Urinary bladder (tissue), 4 donors: ENCODE results near the gene IFRD2. TPM values are rescaled to one million over a fixed set of nuclear protein-coding genes. Genes with fewer than 3 reads are reported as not detected.
"Not testable (repeated sequence)": the region's sequence is repeated elsewhere in the genome, so short reads cannot be mapped to it uniquely, and the experiment has no call there.

Experiments used
- DNase-seq: peaks from one replicate; pipeline ENCODE4 v3.0.0-alpha.2; 2015; ENCODE audit errors: extremely low spot score
- H3K27ac ChIP-seq: one replicate; pipeline ENCODE4 v1.5.1; 2013; ENCODE audit warnings: low read depth, mild to moderate bottlenecking, moderate library complexity
- H3K36me3 ChIP-seq: one replicate; pipeline ENCODE4 v1.6.1; 2013; ENCODE audit warnings: mild to moderate bottlenecking, moderate library complexity; ENCODE audit not compliant: insufficient read depth
- H3K4me1 ChIP-seq: one replicate; pipeline ENCODE4 v1.6.1; 2013; ENCODE audit warnings: mild to moderate bottlenecking, moderate library complexity; ENCODE audit not compliant: insufficient read depth
- H3K4me3 ChIP-seq: one replicate; pipeline ENCODE4 v1.5.1; 2013; ENCODE audit warnings: low read depth, low read length
- WGBS: extraction: QIAGEN DNeasy Blood & Tissue Kit; methylation state at CpG from one replicate; pipeline ENCODE4 v1.1.7; 2013; 5-methylcytosine and 5-hydroxymethylcytosine counted together
- polyA plus RNA-seq: library from polyadenylated mRNA; stranded (reverse); fragments of 200-250 nt; gene quantifications from one replicate; pipeline ENCODE4 v1.2.3, GENCODE V29; 2013
- total RNA-seq: library from RNA; depleted of rRNA; stranded (reverse); fragments of >200 nt; gene quantifications from one replicate; pipeline ENCODE4 v1.2.3, GENCODE V29; 2014
- donor health status: healthy with polysubstance abuse.
- donor health status: healthy.

The IFRD2 gene
- total and polyA plus RNA-seq, 2 donors = 19.5 to 52.9 TPM

DNA sequence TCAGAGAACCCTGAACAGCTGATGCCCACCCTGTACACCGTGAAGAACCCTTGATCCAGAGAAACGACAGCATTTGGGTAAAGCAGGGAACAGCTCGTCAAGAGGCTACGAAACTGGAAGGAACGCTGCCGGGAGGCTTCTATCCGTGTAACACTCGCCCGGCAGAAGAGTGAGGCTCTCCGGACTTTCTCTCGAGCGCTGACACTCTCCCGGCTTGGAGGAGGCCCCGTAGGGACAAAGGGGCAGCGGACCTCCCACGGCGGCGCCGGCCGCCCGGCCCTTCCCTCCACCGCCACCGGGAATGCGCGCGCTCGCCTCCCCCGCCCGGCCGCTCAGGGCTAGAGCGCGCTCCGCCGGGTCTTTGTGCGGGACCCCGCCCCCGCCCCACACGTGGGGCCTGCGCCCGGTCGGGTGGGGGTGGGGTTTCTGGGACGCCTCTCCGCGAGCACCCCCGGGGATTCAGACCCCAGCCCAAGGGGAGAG, 28.7 kb upstream of the IFRD2 start:
- under 1% methylated on average over 45 of the region's 45 CpGs for WGBS
- peak overlapping the region; percentile 90 for H3K27ac ChIP-seq
- peak overlapping the region; percentile 58 for H3K4me3 ChIP-seq
- H3K4me1 ChIP-seq = no peaks in the 10 kb centered on the region
- DNase-seq = no peak
- no peaks in the 10 kb centered on the region for H3K36me3 ChIP-seq

GRCh38 chr3:50319894-50320625, 27.8 kb upstream of the IFRD2 start:
- WGBS = 78% methylated on average over 29 of the region's 29 CpGs
- DNase-seq = no peak
- H3K4me3 ChIP-seq = peak overlapping the region; percentile 58
- no peaks in the 10 kb centered on the region for H3K36me3 ChIP-seq
- H3K4me1 ChIP-seq = no peaks in the 10 kb centered on the region
- no peak overlapping the region for H3K27ac ChIP-seq

DNA sequence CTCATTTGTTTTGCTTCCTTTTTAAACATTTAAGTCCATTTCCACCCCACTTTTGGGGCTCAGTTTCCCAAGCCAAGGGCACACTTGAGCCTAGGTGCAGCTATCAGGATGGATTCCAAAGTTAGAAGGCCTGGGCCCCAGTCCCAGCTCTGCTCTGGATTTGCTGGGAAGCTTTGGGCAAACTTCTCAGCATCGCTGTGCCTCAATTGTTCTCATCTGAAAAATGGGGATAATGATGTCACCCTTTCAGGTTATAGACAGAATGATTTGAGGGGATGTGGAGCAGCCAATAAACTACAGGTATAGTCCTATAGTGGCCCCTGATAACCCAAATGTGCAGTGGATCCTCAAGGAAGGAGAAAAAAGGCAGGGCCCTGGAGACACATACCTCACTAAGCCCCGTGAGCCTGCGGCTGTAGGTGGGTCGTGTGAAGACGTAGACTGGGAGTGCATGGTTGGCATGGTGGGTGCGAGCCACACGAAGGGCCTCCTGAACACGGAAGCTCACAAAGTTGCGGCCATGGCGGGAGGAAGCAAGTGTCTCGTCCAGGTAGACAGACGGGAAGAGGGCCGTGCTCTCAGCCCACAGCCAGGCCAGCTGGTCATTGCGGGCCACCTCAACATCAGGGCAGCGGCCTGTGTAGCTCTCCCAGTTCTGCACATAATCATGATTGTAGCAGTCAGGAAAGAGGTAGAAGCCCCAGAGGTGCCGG, 27.1 kb upstream of the IFRD2 start:
- Histone ChIP-seq H3K36me3 (no peaks in the 10 kb centered on the region), H3K27ac (no peak overlapping the region), H3K4me3 (no peak overlapping the region), H3K4me1 (no peaks in the 10 kb centered on the region)
- 86% methylated on average over 16 of the region's 16 CpGs for WGBS
- no peak for DNase-seq

GRCh38 chr3:50318615-50319014, 26.4 kb upstream of the IFRD2 start:
- H3K27ac ChIP-seq = no peak overlapping the region
- no peak for DNase-seq
- H3K4me3 ChIP-seq = no peak overlapping the region
- H3K36me3 ChIP-seq = no peaks in the 10 kb centered on the region
- no peaks in the 10 kb centered on the region for H3K4me1 ChIP-seq
- WGBS = 79% methylated on average over 10 of the region's 10 CpGs

GRCh38 chr3:50318163-50318562, 25.9 kb upstream of the IFRD2 start:
- no peak overlapping the region for H3K27ac ChIP-seq
- no peaks in the 10 kb centered on the region for H3K36me3 ChIP-seq
- WGBS = 88% methylated on average over 11 of the region's 11 CpGs
- no peaks in the 10 kb centered on the region for H3K4me1 ChIP-seq
- no peak for DNase-seq
- no peak overlapping the region for H3K4me3 ChIP-seq

- WGBS = 58% methylated on average over 6 of the region's 6 CpGs
- no peaks in the 10 kb centered on the region for H3K36me3 ChIP-seq
- no peak overlapping the region for H3K4me3 ChIP-seq
- H3K4me1 ChIP-seq = no peaks in the 10 kb centered on the region
- no peak for DNase-seq
- peak overlapping the region; percentile 76 for H3K27ac ChIP-seq
Observed at GRCh38 chr3:50317300-50317699, 25.1 kb upstream of the IFRD2 start.

DNA sequence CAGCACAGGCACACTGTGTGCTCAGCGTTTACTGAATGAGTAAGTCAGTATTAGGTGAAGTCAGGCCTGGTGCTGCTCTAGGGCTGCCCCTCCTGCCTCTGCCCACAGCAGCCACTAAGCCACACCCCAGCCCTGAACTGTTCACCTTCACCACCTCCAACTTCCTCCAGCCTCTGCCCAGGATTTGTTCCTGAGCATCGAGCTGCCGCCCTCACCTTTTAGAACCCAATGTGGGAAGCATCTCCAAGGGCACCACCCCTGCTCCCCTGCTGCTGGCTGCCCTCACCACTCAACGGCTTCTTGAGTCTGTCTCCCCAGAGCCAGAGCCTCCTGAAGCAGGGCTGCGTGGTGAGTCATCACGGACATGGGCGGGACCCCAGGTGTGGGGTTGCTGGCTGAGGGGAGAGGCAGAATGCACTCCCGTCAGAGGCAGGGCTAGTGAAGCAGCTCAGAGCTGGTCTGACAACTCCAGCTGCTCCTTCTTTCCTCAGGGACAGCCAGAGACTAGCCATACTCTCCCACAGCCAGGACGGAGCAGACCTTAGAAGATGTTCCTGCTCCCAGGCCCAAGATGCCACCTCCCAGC, 24.5 kb upstream of the IFRD2 start:
- H3K4me1 ChIP-seq = no peaks in the 10 kb centered on the region
- peak overlapping the region; percentile 76 for H3K27ac ChIP-seq

DNA sequence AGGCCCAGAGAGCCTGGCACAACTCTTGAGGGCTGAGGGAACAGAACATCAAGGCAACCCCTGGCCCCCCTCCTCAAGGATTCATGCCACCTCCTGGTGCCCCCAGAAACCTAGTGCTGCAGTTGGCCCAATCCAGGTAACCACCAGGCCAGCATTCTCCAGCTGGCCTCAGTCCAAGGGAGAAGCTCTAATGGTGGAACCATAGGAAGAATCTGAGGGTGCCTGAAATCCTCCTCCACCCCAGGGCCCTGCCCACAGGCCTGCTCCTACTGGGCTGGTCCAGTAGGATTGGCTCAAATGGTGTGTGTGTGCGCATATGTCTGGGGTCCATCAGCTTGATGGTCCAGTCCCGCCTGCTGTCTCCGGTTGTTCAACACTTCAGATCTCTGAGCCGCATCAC, 22.6 kb upstream of the IFRD2 start:
- no peak for DNase-seq
- Histone ChIP-seq H3K4me3 (no peak overlapping the region), H3K27ac (no peak overlapping the region), H3K36me3 (no peaks in the 10 kb centered on the region), H3K4me1 (no peaks in the 10 kb centered on the region)
- 95% methylated on average over 4 of the region's 4 CpGs for WGBS

More for the DNA sequence above, 24.5 kb upstream of the IFRD2 start:
- DNase-seq = peak; percentile 62
- Histone ChIP-seq H3K4me3 (no peak overlapping the region), H3K36me3 (no peaks in the 10 kb centered on the region)
- whole genome bisulfite sequencing = 69% methylated on average over 9 of the region's 9 CpGs

- H3K27ac ChIP-seq = peak overlapping the region; percentile 18
- 81% methylated on average over 3 of the region's 3 CpGs for WGBS
- no peaks in the 10 kb centered on the region for H3K4me1 ChIP-seq
- no peak overlapping the region for H3K4me3 ChIP-seq
- no peaks in the 10 kb centered on the region for H3K36me3 ChIP-seq
- no peak for DNase-seq
Observed at GRCh38 chr3:50314342-50314741, 22.1 kb upstream of the IFRD2 start.

GRCh38 chr3:50312041-50312440, 19.8 kb upstream of the IFRD2 start:
- 91% methylated on average over 32 of the region's 32 CpGs for WGBS
- H3K4me1 ChIP-seq, DNase-seq, H3K27ac ChIP-seq, H3K4me3 ChIP-seq, H3K36me3 ChIP-seq: not testable (repeated sequence)

DNA sequence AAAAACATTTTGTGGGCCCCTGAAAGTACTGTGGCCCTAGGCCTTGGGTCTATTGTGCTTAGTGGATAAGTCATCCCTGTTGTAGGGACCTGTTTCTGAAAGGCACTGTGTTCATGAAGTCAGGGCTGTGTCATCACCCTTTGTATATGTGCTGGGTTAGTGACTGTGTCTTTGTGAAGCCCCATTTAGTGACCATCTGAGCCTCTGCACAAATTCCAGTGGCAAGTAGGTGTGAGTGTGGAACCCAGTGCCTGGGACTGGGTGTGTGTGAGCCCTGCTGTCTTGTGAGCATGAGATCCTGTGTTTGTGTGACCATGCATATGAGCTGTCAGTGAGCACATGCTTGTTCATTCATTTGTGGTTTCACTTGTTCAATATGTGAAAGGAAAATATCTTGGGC, 12.4 kb upstream of the IFRD2 start:
- no peak for DNase-seq
- Histone ChIP-seq H3K27ac (no peak overlapping the region), H3K4me1 (no peaks in the 10 kb centered on the region)

GRCh38 chr3:50303013-50303815, 11.0 kb upstream of the IFRD2 start, which contains the start of gene HYAL1:
Gene HYAL1, minus strand, starts transcription at chr3:50303574. Its CDS starts 618 bp downstream, at chr3:50302956.
- no peaks in the 10 kb centered on the region for H3K4me1 ChIP-seq
- H3K36me3 ChIP-seq = no peaks in the 10 kb centered on the region
- H3K27ac ChIP-seq = no peak within 1 kb of the TSS
- no peak for DNase-seq
- WGBS = 56% methylated on average over 14 of the region's 14 CpGs
- H3K4me3 ChIP-seq = no peak within 1 kb of the TSS

More for the DNA sequence above, 12.4 kb upstream of the IFRD2 start:
- Histone ChIP-seq H3K36me3 (no peaks in the 10 kb centered on the region), H3K4me3 (no peak overlapping the region)
